BE2C (cell line): ENCODE data around the gene TEC.

Source experiments
- DNase-seq: peaks from one replicate; pipeline ENCODE4 v3.0.0-alpha.2; 2020
- H3K27me3 ChIP-seq: fragments of 250-450 bp; sonication (Bioruptor Pico); 2 replicates; pipeline ENCODE4 v1.5.1; 2020; ENCODE audit warnings: mild to moderate bottlenecking
- H3K36me3 ChIP-seq: fragments of 250-450 bp; sonication (Bioruptor Pico); 2 replicates; pipeline ENCODE4 v1.5.1; 2020; ENCODE audit warnings: mild to moderate bottlenecking
- H3K4me1 ChIP-seq: fragments of 250-450 bp; sonication (Bioruptor Pico); 2 replicates; pipeline ENCODE4 v1.5.1; 2020
- H3K4me3 ChIP-seq: 2 replicates; pipeline ENCODE4 v1.5.1; 2011; ENCODE audit warnings: low read depth, low read length
- H3K9me3 ChIP-seq: fragments of 250-450 bp; sonication (Bioruptor Pico); 2 replicates; pipeline ENCODE4 v1.5.1; 2020
- CTCF ChIP-seq: IDR thresholded peaks from 2 replicates; pipeline ENCODE4 v1.5.1; 2012; ENCODE audit warnings: mild to moderate bottlenecking, low read depth, low read length

Gene TEC

GRCh38 chr4:48247142-48247877 lies 22.3 kb downstream of the TEC start:
- DNase-seq: no peak
- Histone ChIP-seq H3K4me1 (no peaks in the 10 kb centered on the region), H3K4me3 (no peak overlapping the region), H3K36me3 (no peaks in the 10 kb centered on the region), H3K9me3 (no peaks in the 10 kb centered on the region), H3K27me3 (0 out of 2 replicates have a peak, but pooled peaks cover 4% of the 10 kb centered on the region)
- TF ChIP-seq CTCF: no peak

GRCh38 chr4:48244665-48245064 lies 25.0 kb downstream of the TEC start:
- H3K4me1 ChIP-seq: no peaks in the 10 kb centered on the region
- no peak for TF ChIP-seq CTCF
- H3K27me3 ChIP-seq: peaks cover 14% of the 10 kb centered on the region
- no peaks in the 10 kb centered on the region for H3K36me3 ChIP-seq
- no peaks in the 10 kb centered on the region for H3K9me3 ChIP-seq
- H3K4me3 ChIP-seq: no peak overlapping the region
- no peak for DNase-seq

GRCh38 chr4:48243887-48244286 lies 25.8 kb downstream of the TEC start:
- TF ChIP-seq CTCF: no peak
- no peaks in the 10 kb centered on the region for H3K36me3 ChIP-seq
- no peaks in the 10 kb centered on the region for H3K9me3 ChIP-seq
- no peak for DNase-seq
- peaks cover 14% of the 10 kb centered on the region for H3K27me3 ChIP-seq
- no peak overlapping the region for H3K4me3 ChIP-seq
- no peaks in the 10 kb centered on the region for H3K4me1 ChIP-seq

GRCh38 chr4:48243429-48243828 lies 26.2 kb downstream of the TEC start:
- H3K36me3 ChIP-seq: no peaks in the 10 kb centered on the region
- no peak for DNase-seq
- H3K9me3 ChIP-seq: no peaks in the 10 kb centered on the region
- H3K4me3 ChIP-seq: no peak overlapping the region
- TF ChIP-seq CTCF: no peak
- peaks cover 14% of the 10 kb centered on the region for H3K27me3 ChIP-seq
- H3K4me1 ChIP-seq: no peaks in the 10 kb centered on the region

GRCh38 chr4:48242511-48243195 lies 27.0 kb downstream of the TEC start:
- H3K9me3 ChIP-seq: no peaks in the 10 kb centered on the region

More at GRCh38 chr4:48242511-48243195, 27.0 kb downstream of the TEC start:
- no peak for TF ChIP-seq CTCF
- H3K27me3 ChIP-seq: peaks cover 16% of the 10 kb centered on the region
- no peaks in the 10 kb centered on the region for H3K36me3 ChIP-seq
- H3K4me3 ChIP-seq: no peak overlapping the region
- H3K4me1 ChIP-seq: no peaks in the 10 kb centered on the region
- no peak for DNase-seq
